NCI-H748 (cell line): ENCODE measurements around the gene FGD4.
A peak's percentile ranks its signal among the peaks of the same experiment; 100 is the strongest.
"Not testable (repeated sequence)": the region's sequence is repeated elsewhere in the genome, so short reads cannot be mapped to it uniquely, and the experiment has no call there.

Experiments used
- DNase-seq: peaks from one replicate; lab custom pipeline; 2025; ENCODE audit not compliant: unreplicated experiment; lab: John Stamatoyannopoulos, UW

FGD4 gene

GRCh38 chr12:32489070-32489469 lies 89.7 kb downstream of the FGD4 start:
- no peak for DNase-seq

- DNase-seq, result no peak
Observed at GRCh38 chr12:32490801-32491200, 91.4 kb downstream of the FGD4 start.

- DNase-seq, result no peak
Observed at GRCh38 chr12:32493282-32493681, 93.9 kb downstream of the FGD4 start.

DNA sequence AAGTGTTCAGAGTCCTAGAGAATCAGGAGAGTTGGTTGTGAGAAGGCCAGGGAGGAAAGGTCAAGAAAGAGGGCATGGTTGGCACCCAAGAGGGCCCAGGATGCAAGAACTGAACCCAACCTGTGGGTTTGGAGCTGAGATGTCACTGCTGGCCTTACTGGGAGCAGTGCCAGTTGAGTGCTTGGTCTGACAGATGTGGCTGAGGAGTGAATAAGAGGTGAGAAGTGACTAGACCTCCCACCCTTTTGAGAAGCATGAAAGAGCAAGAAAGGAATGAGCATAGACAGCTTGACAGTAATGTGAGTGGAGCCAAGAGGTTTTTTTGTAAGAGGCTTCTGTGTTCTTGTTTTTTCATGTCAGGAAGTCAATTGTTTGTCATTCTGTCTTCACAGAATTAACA lies 95.3 kb downstream of the FGD4 start:
- no peak for DNase-seq

GRCh38 chr12:32496946-32497345 lies 97.6 kb downstream of the FGD4 start:
- no peak for DNase-seq

GRCh38 chr12:32497864-32498263 lies 98.5 kb downstream of the FGD4 start:
- DNase-seq, result no peak

GRCh38 chr12:32499048-32499447 lies 99.7 kb downstream of the FGD4 start:
- peak; percentile 17 for DNase-seq

GRCh38 chr12:32501835-32502333 lies 102.5 kb downstream of the FGD4 start:
- peak; percentile 96 for DNase-seq

- DNase-seq, result no peak
Observed at GRCh38 chr12:32502693-32503502, 103.5 kb downstream of the FGD4 start.

- DNase-seq, result no peak
Observed at GRCh38 chr12:32503730-32504129, 104.4 kb downstream of the FGD4 start.

DNA sequence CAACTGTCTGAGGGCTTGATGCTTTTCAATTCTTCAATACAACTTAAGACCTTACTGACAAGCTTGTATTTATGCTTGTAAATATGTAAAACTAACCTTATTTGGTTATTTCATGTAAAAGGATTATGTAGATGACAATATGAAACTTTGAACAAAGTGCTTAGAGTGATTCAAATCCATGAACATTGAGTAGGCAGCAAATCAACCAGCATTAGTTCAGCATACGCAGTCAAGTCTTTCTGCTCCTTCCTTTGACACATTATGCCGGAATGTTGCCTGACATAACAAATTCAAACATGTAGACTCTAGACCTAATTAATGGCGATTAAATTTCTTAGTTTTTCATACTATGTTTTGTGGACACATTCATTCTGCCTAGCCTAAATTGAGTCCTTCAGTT lies 105.2 kb downstream of the FGD4 start:
- DNase-seq, result no peak

GRCh38 chr12:32505067-32505945 lies 105.9 kb downstream of the FGD4 start:
- DNase-seq, result no peak

DNA sequence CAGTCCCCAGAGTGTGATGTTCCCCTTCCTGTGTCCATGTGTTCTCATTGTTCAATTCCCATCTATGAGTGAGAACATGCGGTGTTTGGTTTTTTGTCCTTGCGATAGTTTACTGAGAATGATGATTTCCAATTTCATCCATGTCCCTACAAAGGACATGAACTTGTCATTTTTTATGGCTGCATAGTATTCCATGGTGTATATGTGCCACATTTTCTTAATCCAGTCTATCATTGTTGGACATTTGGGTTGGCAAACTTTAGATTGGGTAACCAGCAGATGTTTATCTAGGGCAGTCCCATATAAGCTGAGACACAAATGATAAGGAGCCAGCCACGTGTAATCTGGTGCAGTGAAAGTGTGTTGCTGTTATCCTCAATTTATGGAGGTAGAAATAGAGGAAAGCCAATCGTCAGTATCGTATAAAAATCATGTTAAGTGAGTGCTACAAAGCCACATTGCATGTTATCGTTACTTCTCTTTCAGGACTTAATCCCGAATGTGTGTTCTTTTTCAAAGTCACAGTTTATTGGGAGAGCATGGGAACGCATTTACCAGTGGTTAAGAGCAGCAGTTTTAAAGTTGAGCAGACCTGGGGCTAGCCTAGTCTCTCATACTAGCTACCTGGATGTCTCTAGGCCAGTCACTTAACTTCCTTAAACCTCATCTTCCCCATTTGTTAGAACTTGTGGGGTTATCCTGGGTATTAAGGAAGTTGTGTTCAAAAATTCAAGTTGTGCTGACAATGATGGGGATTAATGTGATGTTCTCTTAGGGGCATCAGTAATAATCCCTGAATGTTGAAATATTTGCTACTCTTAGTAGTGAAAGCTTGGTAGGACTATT lies 108.0 kb downstream of the FGD4 start:
- not testable (repeated sequence) for DNase-seq

- DNase-seq, result no peak
Observed at GRCh38 chr12:32507942-32508320, 108.6 kb downstream of the FGD4 start.

DNA sequence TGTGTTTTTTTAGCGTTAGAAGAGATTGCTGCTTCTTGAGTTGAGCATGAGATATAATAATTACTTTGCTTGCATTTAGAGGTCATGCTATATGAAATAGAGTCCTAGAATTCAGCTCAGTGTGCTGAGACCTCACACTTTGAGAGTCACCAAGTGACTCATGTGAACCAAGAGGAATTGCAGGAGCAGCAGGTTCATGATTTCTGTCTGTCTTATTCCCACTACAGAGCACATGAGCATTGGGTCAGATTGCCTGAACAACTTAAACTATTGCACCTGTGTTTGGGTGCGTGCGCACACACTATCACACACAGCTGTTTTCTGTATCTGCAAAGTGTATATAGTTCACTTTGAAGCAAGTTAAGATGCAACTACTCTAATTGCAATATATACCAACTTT lies 109.3 kb downstream of the FGD4 start:
- no peak for DNase-seq

- no peak for DNase-seq
Observed at GRCh38 chr12:32509328-32510091, 110.2 kb downstream of the FGD4 start.

- DNase-seq, result not testable (repeated sequence)
Observed at GRCh38 chr12:32511976-32512375, 112.6 kb downstream of the FGD4 start.

DNA sequence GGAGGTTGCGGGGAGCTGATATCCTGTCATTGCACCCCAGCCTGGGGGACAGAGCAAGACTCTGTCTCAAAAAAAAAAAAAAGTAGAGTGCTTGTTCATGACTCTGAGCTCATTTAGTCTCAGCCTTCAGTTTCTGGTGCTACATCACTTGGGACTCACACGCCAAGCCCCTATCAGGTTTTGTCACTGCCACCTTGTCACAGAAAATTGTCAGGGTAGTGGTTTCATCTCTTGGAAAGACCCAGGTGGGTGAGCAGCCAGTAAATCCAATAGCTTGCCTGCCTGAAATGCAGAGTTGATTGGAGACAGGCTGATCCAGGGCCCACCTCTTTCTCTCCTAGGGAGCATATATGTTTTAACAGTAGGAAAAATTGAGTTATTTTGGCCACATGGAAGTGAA lies 113.0 kb downstream of the FGD4 start:
- DNase-seq, result no peak

- no peak for DNase-seq
Observed at GRCh38 chr12:32512910-32513309, 113.6 kb downstream of the FGD4 start.

DNA sequence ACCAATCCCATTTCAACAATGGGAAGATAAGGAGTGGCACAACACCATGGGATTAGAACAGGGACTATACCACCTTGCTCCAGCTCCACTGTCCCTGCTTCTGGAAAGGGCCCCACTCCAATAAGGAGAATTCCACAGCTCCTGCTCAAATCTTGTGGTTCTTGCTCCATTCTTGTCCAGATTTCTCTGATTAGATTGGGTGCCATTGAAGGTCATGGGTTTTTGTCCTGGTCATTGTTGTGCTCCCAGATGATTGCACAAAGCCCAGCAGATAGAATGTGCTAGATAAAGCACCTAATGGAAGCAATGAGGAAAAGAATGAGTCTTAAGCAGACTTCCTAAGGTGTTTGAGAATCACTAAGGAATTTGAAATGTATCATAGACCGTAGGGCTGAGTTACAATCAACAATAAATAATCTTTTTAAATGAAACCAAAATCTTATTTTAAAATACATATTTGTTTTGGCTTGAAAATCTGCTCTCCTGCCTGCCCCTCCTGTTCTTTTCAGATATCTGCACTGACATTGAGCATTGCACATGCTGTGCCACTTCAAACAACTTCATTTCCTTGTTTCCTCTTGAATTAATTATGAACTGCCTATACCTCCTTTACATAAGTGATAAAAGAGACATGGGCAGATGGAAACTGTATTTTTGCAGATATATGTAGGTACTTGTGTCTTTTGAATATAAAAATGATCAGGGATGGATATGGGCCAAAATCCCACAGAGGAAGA lies 115.9 kb downstream of the FGD4 start:
- no peak for DNase-seq
